ENCODE data around the gene LIN7B. TPM values are rescaled to one million over a fixed set of nuclear protein-coding genes. Genes with fewer than 3 reads are reported as not detected.

LIN7B gene
- total and polyA plus RNA-seq, 2 of the 13 experiments (the other 11 are each of a cell fraction or from before 2014, with no cell fraction given): 5.3 to 7.6 TPM

DNA sequence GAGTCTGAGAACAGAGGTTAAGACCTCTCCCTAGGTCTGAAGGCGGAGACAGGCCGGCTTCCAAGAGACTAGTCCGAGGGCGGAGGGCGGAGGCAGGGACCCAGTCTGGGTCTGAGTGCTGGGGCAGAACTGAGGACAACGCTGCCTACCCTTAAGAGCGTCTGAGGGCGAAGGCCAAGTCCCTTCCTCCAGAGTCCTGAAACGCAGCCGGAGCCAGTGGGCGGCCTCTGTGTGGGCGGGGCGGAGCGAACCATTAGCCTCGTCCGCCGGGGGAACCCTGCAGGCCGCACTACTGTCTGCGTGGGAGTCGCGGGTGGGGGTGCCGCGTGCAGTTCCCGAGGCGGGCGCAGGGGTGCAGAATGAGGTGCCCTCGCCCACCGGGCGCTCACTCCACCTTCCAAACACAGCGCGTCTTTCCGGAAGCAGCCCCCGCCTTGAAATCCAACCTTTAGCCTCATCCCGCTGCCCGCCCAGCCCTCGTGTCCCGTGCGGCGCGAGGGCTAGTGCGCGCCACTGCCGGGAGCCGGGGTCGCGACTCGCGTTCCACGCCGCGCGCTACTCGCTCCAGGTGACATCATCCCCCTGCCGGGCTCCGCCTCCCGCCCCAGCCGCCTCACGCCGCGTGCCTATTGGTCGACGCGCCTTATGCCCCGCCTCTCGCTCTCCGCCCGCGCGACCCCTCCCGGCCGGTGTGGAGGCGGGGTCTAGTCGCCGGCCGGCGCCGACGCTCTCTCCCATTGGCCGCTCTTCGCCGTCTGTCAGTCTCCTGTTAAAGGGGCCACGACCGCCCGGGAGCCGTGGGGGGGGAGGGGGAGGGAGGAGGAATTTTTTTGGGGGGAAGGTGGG, 4.6 kb downstream of the LIN7B start, which contains the start of gene C19orf73 (continued):
- TF ChIP-seq, protein P1, sequence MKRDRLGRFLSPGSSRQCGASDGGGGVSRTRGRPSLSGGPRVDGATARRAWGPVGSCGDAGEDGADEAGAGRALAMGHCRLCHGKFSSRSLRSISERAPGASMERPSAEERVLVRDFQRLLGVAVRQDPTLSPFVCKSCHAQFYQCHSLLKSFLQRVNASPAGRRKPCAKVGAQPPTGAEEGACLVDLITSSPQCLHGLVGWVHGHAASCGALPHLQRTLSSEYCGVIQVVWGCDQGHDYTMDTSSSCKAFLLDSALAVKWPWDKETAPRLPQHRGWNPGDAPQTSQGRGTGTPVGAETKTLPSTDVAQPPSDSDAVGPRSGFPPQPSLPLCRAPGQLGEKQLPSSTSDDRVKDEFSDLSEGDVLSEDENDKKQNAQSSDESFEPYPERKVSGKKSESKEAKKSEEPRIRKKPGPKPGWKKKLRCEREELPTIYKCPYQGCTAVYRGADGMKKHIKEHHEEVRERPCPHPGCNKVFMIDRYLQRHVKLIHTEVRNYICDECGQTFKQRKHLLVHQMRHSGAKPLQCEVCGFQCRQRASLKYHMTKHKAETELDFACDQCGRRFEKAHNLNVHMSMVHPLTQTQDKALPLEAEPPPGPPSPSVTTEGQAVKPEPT (CRISPR knock-in tag; IDR thresholded peaks at IDR 0.05; ENCODE audit: low read depth): no peak; the same call in 1 of the 2 replicates
- TF ChIP-seq SOX6 (IDR thresholded peaks at IDR 0.05) (no peak), SOX6 (CRISPR knock-in tag; IDR thresholded peaks at IDR 0.05) (peak; percentile 67; the same call in 1 of the 2 replicates), PLRG1 (conservative IDR thresholded peaks at IDR 0.05) (no peak), RARA (CRISPR knock-in tag; IDR thresholded peaks at IDR 0.05) (peak; percentile 42), SMAD1 (CRISPR knock-in tag; IDR thresholded peaks at IDR 0.05; ENCODE audit: borderline replicate concordance, low read depth) (no peak), BCL6 (CRISPR knock-in tag; IDR thresholded peaks at IDR 0.05) (no peak), ZNF333 (CRISPR knock-in tag; IDR thresholded peaks at IDR 0.05; ENCODE audit: borderline replicate concordance) (no peak), SNAPC2 (CRISPR knock-in tag; IDR thresholded peaks at IDR 0.05) (no peak), TMF1 (CRISPR knock-in tag; IDR thresholded peaks at IDR 0.05; ENCODE audit: low read depth) (no peak), ZSCAN31 (CRISPR knock-in tag; IDR thresholded peaks at IDR 0.05; ENCODE audit: low read depth) (0 out of 2 replicates have a peak, but pooled peaks have one; percentile 69), SAFB2 (CRISPR knock-in tag; IDR thresholded peaks at IDR 0.05; ENCODE audit: borderline replicate concordance, low read depth) (no peak), GATAD2A (CRISPR knock-in tag; IDR thresholded peaks at IDR 0.05) (peak; percentile 73), EP300 (IDR thresholded peaks at IDR 0.05; ENCODE audit: low read depth in 2 of 2, low read length in 2 of 2) (peak in 1 of 2 experiments; percentile 20; a peak in 2 of 4 replicates), EP300 (CRISPR knock-in tag; IDR thresholded peaks at IDR 0.05; ENCODE audit: borderline replicate concordance) (no peak; the same call in 1 of the 2 replicates), PRPF4 (IDR thresholded peaks at IDR 0.05; ENCODE audit: low read depth, low read length, poor library complexity, severe bottlenecking) (no peak), PAF1 (CRISPR knock-in tag; IDR thresholded peaks at IDR 0.05) (no peak), ZNF296 (CRISPR knock-in tag; conservative IDR thresholded peaks at IDR 0.05) (peak; percentile 20; the same call in 1 of the 2 replicates)
- TF ChIP-seq, protein P2, sequence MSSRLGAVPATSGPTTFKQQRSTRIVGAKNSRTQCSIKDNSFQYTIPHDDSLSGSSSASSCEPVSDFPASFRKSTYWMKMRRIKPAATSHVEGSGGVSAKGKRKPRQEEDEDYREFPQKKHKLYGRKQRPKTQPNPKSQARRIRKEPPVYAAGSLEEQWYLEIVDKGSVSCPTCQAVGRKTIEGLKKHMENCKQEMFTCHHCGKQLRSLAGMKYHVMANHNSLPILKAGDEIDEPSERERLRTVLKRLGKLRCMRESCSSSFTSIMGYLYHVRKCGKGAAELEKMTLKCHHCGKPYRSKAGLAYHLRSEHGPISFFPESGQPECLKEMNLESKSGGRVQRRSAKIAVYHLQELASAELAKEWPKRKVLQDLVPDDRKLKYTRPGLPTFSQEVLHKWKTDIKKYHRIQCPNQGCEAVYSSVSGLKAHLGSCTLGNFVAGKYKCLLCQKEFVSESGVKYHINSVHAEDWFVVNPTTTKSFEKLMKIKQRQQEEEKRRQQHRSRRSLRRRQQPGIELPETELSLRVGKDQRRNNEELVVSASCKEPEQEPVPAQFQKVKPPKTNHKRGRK (CRISPR knock-in tag; IDR thresholded peaks at IDR 0.05): no peak
- TF ChIP-seq, protein P3, sequence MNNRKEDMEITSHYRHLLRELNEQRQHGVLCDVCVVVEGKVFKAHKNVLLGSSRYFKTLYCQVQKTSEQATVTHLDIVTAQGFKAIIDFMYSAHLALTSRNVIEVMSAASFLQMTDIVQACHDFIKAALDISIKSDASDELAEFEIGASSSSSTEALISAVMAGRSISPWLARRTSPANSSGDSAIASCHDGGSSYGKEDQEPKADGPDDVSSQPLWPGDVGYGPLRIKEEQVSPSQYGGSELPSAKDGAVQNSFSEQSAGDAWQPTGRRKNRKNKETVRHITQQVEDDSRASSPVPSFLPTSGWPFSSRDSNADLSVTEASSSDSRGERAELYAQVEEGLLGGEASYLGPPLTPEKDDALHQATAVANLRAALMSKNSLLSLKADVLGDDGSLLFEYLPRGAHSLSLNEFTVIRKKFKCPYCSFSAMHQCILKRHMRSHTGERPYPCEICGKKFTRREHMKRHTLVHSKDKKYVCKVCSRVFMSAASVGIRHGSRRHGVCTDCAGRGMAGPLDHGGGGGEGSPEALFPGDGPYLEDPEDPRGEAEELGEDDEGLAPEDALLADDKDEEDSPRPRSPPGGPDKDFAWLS (CRISPR knock-in tag; IDR thresholded peaks at IDR 0.05; ENCODE audit: borderline replicate concordance): no peak
- TF ChIP-seq, protein P4, sequence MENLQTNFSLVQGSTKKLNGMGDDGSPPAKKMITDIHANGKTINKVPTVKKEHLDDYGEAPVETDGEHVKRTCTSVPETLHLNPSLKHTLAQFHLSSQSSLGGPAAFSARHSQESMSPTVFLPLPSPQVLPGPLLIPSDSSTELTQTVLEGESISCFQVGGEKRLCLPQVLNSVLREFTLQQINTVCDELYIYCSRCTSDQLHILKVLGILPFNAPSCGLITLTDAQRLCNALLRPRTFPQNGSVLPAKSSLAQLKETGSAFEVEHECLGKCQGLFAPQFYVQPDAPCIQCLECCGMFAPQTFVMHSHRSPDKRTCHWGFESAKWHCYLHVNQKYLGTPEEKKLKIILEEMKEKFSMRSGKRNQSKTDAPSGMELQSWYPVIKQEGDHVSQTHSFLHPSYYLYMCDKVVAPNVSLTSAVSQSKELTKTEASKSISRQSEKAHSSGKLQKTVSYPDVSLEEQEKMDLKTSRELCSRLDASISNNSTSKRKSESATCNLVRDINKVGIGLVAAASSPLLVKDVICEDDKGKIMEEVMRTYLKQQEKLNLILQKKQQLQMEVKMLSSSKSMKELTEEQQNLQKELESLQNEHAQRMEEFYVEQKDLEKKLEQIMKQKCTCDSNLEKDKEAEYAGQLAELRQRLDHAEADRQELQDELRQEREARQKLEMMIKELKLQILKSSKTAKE (CRISPR knock-in tag; IDR thresholded peaks at IDR 0.05; ENCODE audit: borderline replicate concordance): peak; percentile 16; the same call in 1 of the 2 replicates
- TF ChIP-seq, protein P5, sequence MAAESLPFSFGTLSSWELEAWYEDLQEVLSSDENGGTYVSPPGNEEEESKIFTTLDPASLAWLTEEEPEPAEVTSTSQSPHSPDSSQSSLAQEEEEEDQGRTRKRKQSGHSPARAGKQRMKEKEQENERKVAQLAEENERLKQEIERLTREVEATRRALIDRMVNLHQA (CRISPR knock-in tag; IDR thresholded peaks at IDR 0.05): no peak

Measured in HepG2 (cell line).